A673 (cell line): Measurements from ENCODE around the gene PDE5A. TPM values are rescaled to one million over a fixed set of nuclear protein-coding genes. Genes with fewer than 3 reads are reported as not detected.

Experiments
- BruUV-seq: library from RNA; stranded (reverse); fragments of 400-500 nt; replicated peaks from 2 replicates; lab custom pipeline; 2021; lab: Mats Ljungman, UMichigan
- CTCF ChIA-PET: fragments of 300-600 bp; sonication (Branson Sonifier 250); formaldehyde crosslinking; loops from one replicate; lab custom pipeline; 2022; ENCODE audit warnings: antibody characterized with exemption; lab: Charles Lee
- POLR2A ChIA-PET: fragments of 300-600 bp; sonication (Branson Sonifier 250); formaldehyde crosslinking; loops from one replicate; lab custom pipeline; 2022; ENCODE audit warnings: antibody characterized with exemption; ENCODE audit not compliant: low non-redundant PET; lab: Charles Lee
- DNase-seq: peaks from one replicate; pipeline ENCODE4 v3.0.0-alpha.2; 2015; ENCODE audit warnings: low spot score
- H3K27ac ChIP-seq: fragments of 200-600 bp; sonication (generic); 2 replicates; pipeline ENCODE4 v1.5.1; 2016; ENCODE audit warnings: mixed run types, low read depth, mild to moderate bottlenecking, mixed read lengths, antibody characterized with exemption, low read length; ENCODE audit not compliant: poor library complexity, severe bottlenecking
- H3K27me3 ChIP-seq: fragments of 200-600 bp; sonication (generic); replicated peaks from 2 replicates; pipeline ENCODE4 v1.6.1; 2017; ENCODE audit warnings: mixed run types, low read depth, mild to moderate bottlenecking, mixed read lengths, antibody characterized with exemption, low read length; ENCODE audit not compliant: insufficient read depth, poor library complexity
- H3K36me3 ChIP-seq: fragments of 200-600 bp; sonication (generic); 2 replicates; pipeline ENCODE4 v1.6.1; 2016; ENCODE audit warnings: mixed run types, mild to moderate bottlenecking, mixed read lengths, antibody characterized with exemption, low read length; ENCODE audit not compliant: insufficient read depth, poor library complexity, severe bottlenecking
- H3K4me1 ChIP-seq: fragments of 200-600 bp; sonication (generic); 2 replicates; pipeline ENCODE4 v1.6.1; 2017; ENCODE audit warnings: mixed run types, mild to moderate bottlenecking, mixed read lengths, antibody characterized with exemption, low read length; ENCODE audit not compliant: insufficient read depth, poor library complexity, severe bottlenecking
- H3K4me3 ChIP-seq: fragments of 200-600 bp; sonication (generic); 2 replicates; pipeline ENCODE4 v1.5.1; 2016; ENCODE audit warnings: low read depth, mixed run types, mild to moderate bottlenecking, mixed read lengths, low read length; ENCODE audit not compliant: poor library complexity, severe bottlenecking
- H3K9me3 ChIP-seq: fragments of 200-600 bp; sonication (generic); 2 replicates; pipeline ENCODE4 v1.6.1; 2016; ENCODE audit warnings: mixed run types, low read depth, mild to moderate bottlenecking, mixed read lengths, antibody characterized with exemption, low read length; ENCODE audit not compliant: poor library complexity, severe bottlenecking
- CTCF ChIP-seq: fragments of 300-800, 200-600 bp; sonication (generic); conservative IDR thresholded peaks from 2 replicates; pipeline ENCODE4 v1.5.1; 2017; ENCODE audit warnings: low read depth, mild to moderate bottlenecking, antibody characterized with exemption, low read length, moderate library complexity, mixed read lengths
- EZH2 ChIP-seq: fragments of 200-600 bp; sonication (generic); IDR thresholded peaks from 2 replicates; pipeline ENCODE4 v1.6.1; 2017; ENCODE audit warnings: borderline replicate concordance, low read depth, mild to moderate bottlenecking, mixed read lengths, antibody characterized with exemption, low read length; ENCODE audit not compliant: poor library complexity, severe bottlenecking
- intact Hi-C: fragments of 100-400 bp; cut with micrococcal nuclease; formaldehyde crosslinking; loops from one replicate; pipeline ENCODE4 v1.10.0; 2022; ENCODE audit not compliant: unreplicated experiment
- total RNA-seq: library from RNA; stranded (reverse); gene quantifications from 2 replicates; pipeline ENCODE4 v1.2.3, GENCODE V29; 2021

PDE5A gene
- total RNA-seq, 1 experiment from 2014 or later: 1.2 TPM

GRCh38 chr4:119627267-119628255 is 1.0 kb downstream of the PDE5A start:
- H3K27ac ChIP-seq: no peak overlapping the region

GRCh38 chr4:119626943-119627266 is 1.7 kb downstream of the PDE5A start:
- H3K27me3 ChIP-seq: no peaks in the 10 kb centered on the region
- TF ChIP-seq EZH2: no peak
- TF ChIP-seq CTCF: no peak
- CTCF ChIA-PET: interaction anchor here (0.7 to 1.6 kb wide), 3 partner anchors 41 to 429 kb away, joined by 3 to 6 read pairs (median 5); no protein-coding TSS in a partner anchor
- H3K27ac ChIP-seq: no peak overlapping the region
- H3K9me3 ChIP-seq: no peaks in the 10 kb centered on the region
- peaks cover 3% of the 10 kb centered on the region for H3K4me1 ChIP-seq
- POLR2A ChIA-PET: no interaction called here
- no peak for DNase-seq
- peak overlapping the region; percentile 68 for H3K4me3 ChIP-seq
- intact Hi-C loops: loop anchor here (1.0 to 2.0 kb wide), 3 partner anchors 68 to 645 kb away; no protein-coding TSS in a partner anchor
- H3K36me3 ChIP-seq: no peaks in the 10 kb centered on the region
- BruUV-seq: no TSS peak

More at GRCh38 chr4:119627267-119628255, 1.0 kb downstream of the PDE5A start:
- Histone ChIP-seq H3K36me3 (no peaks in the 10 kb centered on the region), H3K9me3 (no peaks in the 10 kb centered on the region), H3K4me3 (peak overlapping the region; percentile 68), H3K4me1 (peaks cover 3% of the 10 kb centered on the region), H3K27me3 (no peaks in the 10 kb centered on the region)
- no TSS peak for BruUV-seq
- intact Hi-C loops: loop anchor here (1.0 to 2.0 kb wide), 4 partner anchors 69 to 645 kb away; no protein-coding TSS in a partner anchor
- ChIA-PET POLR2A (no interaction called here), CTCF (interaction anchor here (0.5 to 1.6 kb wide), 8 partner anchors 42 to 1811 kb away, joined by 3 to 6 read pairs (median 4); no protein-coding TSS in a partner anchor)
- DNase-seq: peak; percentile 61
- TF ChIP-seq EZH2 (no peak), CTCF (peak; percentile 33; the same call in 1 of the 2 replicates)

GRCh38 chr4:119626420-119626819 is 2.2 kb downstream of the PDE5A start:
- H3K27me3 ChIP-seq: no peaks in the 10 kb centered on the region
- H3K4me1 ChIP-seq: peaks cover 3% of the 10 kb centered on the region
- no peak for DNase-seq
- H3K27ac ChIP-seq: no peak overlapping the region
- intact Hi-C loops: loop anchor here (2.0 kb wide), 1 partner anchor 68 kb away; no protein-coding TSS in a partner anchor
- ChIA-PET CTCF (interaction anchor here (0.7 to 1.4 kb wide), 2 partner anchors 41 to 430 kb away, joined by 3 to 6 read pairs; no protein-coding TSS in a partner anchor), POLR2A (no interaction called here)
- TF ChIP-seq CTCF: no peak
- no peak for TF ChIP-seq EZH2
- no peaks in the 10 kb centered on the region for H3K36me3 ChIP-seq
- H3K4me3 ChIP-seq: peak overlapping the region; percentile 68
- no TSS peak for BruUV-seq
- no peaks in the 10 kb centered on the region for H3K9me3 ChIP-seq
